K562 (cell line): ENCODE results near the gene TLR8. TPM values are rescaled to one million over a fixed set of nuclear protein-coding genes. Genes with fewer than 3 reads are reported as not detected.

Experiments
- ATAC-seq: fragments of 200-7000 bp; cut with Tn5 transposase; 3 replicates; pipeline ENCODE4 v1.9.1; 2020; ENCODE audit warnings: moderate library complexity
- BruUV-seq: library from RNA; stranded (reverse); fragments of 400-500 nt; replicated peaks from 2 replicates; lab custom pipeline; 2021; lab: Mats Ljungman, UMichigan
- CTCF ChIA-PET: fragments of 300-600 bp; formaldehyde crosslinking; extraction: SDS; loops from one replicate; lab custom pipeline; 2021; ENCODE audit warnings: low intra/inter-chr PET ratio; lab: Yijun Ruan, JAX
- POLR2A ChIA-PET: fragments of 300-600, 350-650 bp; sonication (Branson Sonifier 250); formaldehyde crosslinking; extraction: SDS; loops from one replicate; lab custom pipeline; 2021; ENCODE audit warnings: antibody characterized with exemption, inconsistent platforms; lab: Yijun Ruan, JAX
- DNase-seq, 4 experiments: peaks; one replicate each; pipeline versions ENCODE4 v3.0.0 to v3.0.0-alpha.2; 2011 to 2018; ENCODE audit warnings: low spot score in 3 of 4, mixed read lengths in 3 of 4; ENCODE audit errors: extremely low read depth in 1 of 4
- FAIRE-seq: peaks from 2 replicates; lab custom pipeline; 2011; peaks lifted over from hg19 to GRCh38; lab: Jason Lieb, UNC
- H2AFZ ChIP-seq: 2 replicates; pipeline ENCODE4 v1.6.0; 2011; ENCODE audit warnings: low read depth, low read length, control low read depth, inconsistent platforms
- H3K27ac ChIP-seq: fragments of 200-600 bp; 3 replicates; pipeline ENCODE4 v1.8.0; 2011; ENCODE audit warnings: low read depth, mild to moderate bottlenecking, control low read depth, inconsistent platforms, low read length, moderate library complexity, mixed read lengths; ENCODE audit errors: extremely low read depth
- H3K27me3 ChIP-seq, 2 experiments: fragments of 300-600 bp in 1 of 2; 2 replicates in 1 of 2; 3 replicates in 1 of 2; pipeline versions ENCODE4 v1.6.0 to v1.8.0; 2011; ENCODE audit warnings: inconsistent platforms in 2 of 2, low read length in 2 of 2, mild to moderate bottlenecking in 1 of 2, mixed read lengths in 1 of 2, moderate library complexity in 1 of 2; ENCODE audit not compliant: control insufficient read depth in 2 of 2, insufficient read depth in 2 of 2
- H3K36me3 ChIP-seq: fragments of 300-600 bp; 3 replicates; pipeline ENCODE4 v1.8.0; 2011; ENCODE audit warnings: mild to moderate bottlenecking, low read length, inconsistent platforms; ENCODE audit not compliant: control insufficient read depth, insufficient read depth
- H3K4me1 ChIP-seq, 2 experiments: fragments of 200-600 bp in 1 of 2; replicated peaks in 1 of 2; 2 replicates in 1 of 2; 3 replicates in 1 of 2; pipeline versions ENCODE4 v1.5.1 to v1.8.0; 2011; ENCODE audit warnings: inconsistent platforms in 2 of 2, low read length in 2 of 2, mild to moderate bottlenecking in 1 of 2, mixed read lengths in 1 of 2, moderate library complexity in 1 of 2; ENCODE audit not compliant: control insufficient read depth in 2 of 2, insufficient read depth in 2 of 2
- H3K4me2 ChIP-seq: 2 replicates; pipeline ENCODE4 v1.6.1; 2011; ENCODE audit warnings: low read length, control low read depth, inconsistent platforms, mixed read lengths; ENCODE audit not compliant: insufficient read depth
- H3K4me3 ChIP-seq: fragments of 200-600 bp; sonication (generic), shearing (Covaris generic); 2 replicates; pipeline ENCODE4 v1.5.1; 2016; ENCODE audit warnings: control low read depth, inconsistent platforms
- H3K79me2 ChIP-seq: fragments of 200-600 bp; 3 replicates; pipeline ENCODE4 v1.8.0; 2011; ENCODE audit warnings: low read length, inconsistent platforms; ENCODE audit not compliant: control insufficient read depth, insufficient read depth
- H3K9ac ChIP-seq, 2 experiments: 2 replicates each; pipeline versions ENCODE4 v1.6.0 to v1.6.1; 2011; ENCODE audit warnings: low read depth in 2 of 2, low read length in 2 of 2, control low read depth in 1 of 2, inconsistent platforms in 1 of 2, mild to moderate bottlenecking in 1 of 2, mixed read lengths in 1 of 2; ENCODE audit not compliant: insufficient read depth in 1 of 2
- H3K9me1 ChIP-seq: one replicate; pipeline ENCODE4 v1.6.0; 2011; ENCODE audit warnings: inconsistent platforms, mild to moderate bottlenecking, low read length, moderate library complexity; ENCODE audit not compliant: control insufficient read depth, insufficient read depth
- H3K9me3 ChIP-seq: replicated peaks from 2 replicates; pipeline ENCODE4 v1.5.1; 2011; ENCODE audit warnings: low read depth, low read length, inconsistent platforms; ENCODE audit not compliant: control insufficient read depth, insufficient read depth
- H4K20me1 ChIP-seq: replicated peaks from 2 replicates; pipeline ENCODE4 v1.6.1; 2011; ENCODE audit warnings: low read length, inconsistent platforms, mixed read lengths; ENCODE audit not compliant: control insufficient read depth, insufficient read depth
- FOXA3 ChIP-seq, 2 experiments: fragments of 450-650 bp in 1 of 2; sonication (generic) in 1 of 2; formaldehyde crosslinking; IDR thresholded peaks in 1 of 2; conservative IDR thresholded peaks in 1 of 2; 2 replicates each; pipeline versions ENCODE4 v1.4.0 to v1.8.0; 2020 to 2022; ENCODE audit warnings: mild to moderate bottlenecking in 2 of 2, missing genetic modification reagents in 1 of 2
- HDAC1 ChIP-seq, 2 experiments: fragments of 450-650 bp; IDR thresholded peaks; 2 replicates each; pipeline ENCODE4 v1.6.1; 2016 to 2017; ENCODE audit warnings: inconsistent platforms in 1 of 2, mild to moderate bottlenecking in 1 of 2, moderate library complexity in 1 of 2
- HEY1 ChIP-seq: fragments of 250-450 bp; sonication (Bioruptor Pico); IDR thresholded peaks from 2 replicates; pipeline ENCODE4 v1.5.0; 2020; ENCODE audit warnings: mild to moderate bottlenecking, moderate library complexity, borderline replicate concordance
- HMG20B ChIP-seq: fragments of 250-450 bp; sonication (Bioruptor Pico); IDR thresholded peaks from 2 replicates; pipeline ENCODE4 v1.5.0; 2021; ENCODE audit warnings: mild to moderate bottlenecking
- NFYB ChIP-seq: IDR thresholded peaks from 2 replicates; pipeline ENCODE4 v1.6.1; 2011; ENCODE audit warnings: mild to moderate bottlenecking, moderate library complexity; ENCODE audit not compliant: insufficient read length; ENCODE audit errors: extremely low read depth
- NR2C2 ChIP-seq, 2 experiments: fragments of 200-800 bp in 1 of 2; sonication (Bioruptor generic) in 1 of 2; sonication (generic) in 1 of 2; formaldehyde crosslinking in 1 of 2; IDR thresholded peaks; 2 replicates each; pipeline versions ENCODE4 v1.6.1 to v1.8.0; 2016 to 2022; ENCODE audit warnings: mild to moderate bottlenecking in 1 of 2, missing compliant biosample characterization in 1 of 2, missing genetic modification characterization in 1 of 2, missing genetic modification reagents in 1 of 2
- SMAD2 ChIP-seq: fragments of 150-350 bp; IDR thresholded peaks from 2 replicates; pipeline ENCODE4 v1.6.1; 2014; ENCODE audit warnings: low read depth, mild to moderate bottlenecking, low read length
- SRSF7 ChIP-seq: fragments of 200-400 bp; formaldehyde crosslinking; optimal IDR thresholded peaks from 2 replicates; pipeline ENCODE3; 2017; ENCODE audit warnings: mild to moderate bottlenecking, low read depth, low read length
- ZNF124 ChIP-seq: sonication (generic); formaldehyde crosslinking; IDR thresholded peaks from 2 replicates; pipeline ENCODE4 v1.8.1; 2022; ENCODE audit warnings: missing genetic modification reagents
- ZNF668 ChIP-seq: fragments of 250-450 bp; sonication (Bioruptor Pico); IDR thresholded peaks from 2 replicates; pipeline ENCODE4 v1.8.0; 2022; ENCODE audit warnings: mild to moderate bottlenecking, inconsistent platforms
- ZNF79 ChIP-seq: fragments of 250-450 bp; sonication (Bioruptor Pico); IDR thresholded peaks from 2 replicates; pipeline ENCODE4 v1.4.0; 2020; ENCODE audit warnings: low read depth, mild to moderate bottlenecking, moderate library complexity
- WGBS: fragments of 100-300 bp; shearing (Covaris generic); methylation state at CpG from one replicate; pipeline ENCODE4 v1.1.6; 2016; ENCODE audit warnings: low coverage, mixed read lengths; ENCODE audit not compliant: insufficient coverage; ENCODE audit errors: missing lambda C conversion rate; 5-methylcytosine and 5-hydroxymethylcytosine counted together
- in situ Hi-C: fragments of 300-500 bp; cut with MboI; formaldehyde crosslinking; loops from 4 replicates; pipeline ENCODE4 v1.15.0; 2018; ENCODE audit warnings: inconsistent platforms, mixed read lengths
- intact Hi-C: fragments of 100-400 bp; cut with micrococcal nuclease; formaldehyde crosslinking; loops from 2 replicates; pipeline ENCODE4 v1.14.2; 2022
- polyA plus RNA-seq, 8 experiments: library from polyadenylated mRNA; depleted of rRNA in 4 of 8; stranded (reverse) in 5 of 8; unstranded in 3 of 8; fragments of >200 nt; fragmentation: Nextera tagmentation in 2 of 8; fragmentation: Illumina TruSeq in 1 of 8; extraction: Ambion mirVana in 2 of 8; extraction: Trizol in 1 of 8; gene quantifications; 2 replicates each; pipeline versions ENCODE4 v1.2.1 to v1.2.3, GENCODE V29; 2011 to 2014; ENCODE audit warnings: inconsistent platforms in 1 of 8, missing spikeins in 1 of 8
- total RNA-seq, 7 experiments: library from RNA; depleted of rRNA in 6 of 7; stranded (reverse); fragments of >200 nt in 6 of 7; fragmentation: Illumina TruSeq in 2 of 7; extraction: Trizol in 2 of 7; gene quantifications; 2 replicates each; pipeline versions ENCODE4 v1.2.1 to v1.2.3, GENCODE V29; 2011 to 2021; ENCODE audit warnings: low replicate concordance in 1 of 7
- TF ChIP-seq, protein P1 (sequence below): sonication (generic); formaldehyde crosslinking; IDR thresholded peaks from 2 replicates; pipeline ENCODE4 v1.8.0; 2022; ENCODE audit warnings: mild to moderate bottlenecking, missing genetic modification reagents
- TF ChIP-seq, protein P2 (sequence below), 2 experiments: IDR thresholded peaks in 1 of 2; conservative IDR thresholded peaks in 1 of 2; 2 replicates each; pipeline ENCODE4 v1.6.1; 2016; ENCODE audit warnings: low read depth in 2 of 2, mild to moderate bottlenecking in 1 of 2, missing compliant biosample characterization in 1 of 2, missing genetic modification characterization in 1 of 2, moderate library complexity in 1 of 2

TLR8 gene
- total and polyA plus RNA-seq, 9 of the 15 experiments (the other 6 are each of a cell fraction or from before 2014, with no cell fraction given), result not detected

GRCh38 chrX:12867685-12868084 is 38.7 kb upstream of the TLR8 start:
- Histone ChIP-seq H3K9ac (no peak overlapping the region), H3K36me3 (no peaks in the 10 kb centered on the region), H3K9me3 (no peaks in the 10 kb centered on the region), H3K27me3 (peaks cover 0 to 7% of the 10 kb centered on the region in 2 experiments; a peak in 1 of 5 replicates), H3K4me2 (no peak overlapping the region), H3K4me3 (no peak overlapping the region), H3K27ac (no peak overlapping the region), H3K79me2 (no peaks in the 10 kb centered on the region), H3K9me1 (no peaks in the 10 kb centered on the region), H3K4me1 (no peaks in the 10 kb centered on the region; a peak in 1 of 5 replicates), H2AFZ (no peak overlapping the region), H4K20me1 (no peaks in the 10 kb centered on the region)
- FAIRE-seq, result no peak
- intact Hi-C loops (no loop called here), in situ Hi-C loops (no loop called here)
- WGBS, result 3% methylated on average over 4 of the region's 4 CpGs
- ATAC-seq, result no peak
- DNase-seq, result no peak
- BruUV-seq, result no TSS peak
- POLR2A ChIA-PET, result no interaction called here
- CTCF ChIA-PET, result no interaction called here
- TF ChIP-seq HDAC1 (IDR thresholded peaks at IDR 0.05), result no peak
- no peak for TF ChIP-seq HEY1 (CRISPR knock-in tag)
- no peak for TF ChIP-seq ZNF668
- no peak for TF ChIP-seq SMAD2
- TF ChIP-seq HMG20B (CRISPR knock-in tag), result no peak
- TF ChIP-seq NR2C2 (CRISPR knock-in tag; IDR thresholded peaks at IDR 0.05), result no peak
- TF ChIP-seq NR2C2 (tag; IDR thresholded peaks at IDR 0.05), result no peak; the same call in 1 of the 2 replicates
- no peak for TF ChIP-seq SRSF7
- TF ChIP-seq ZNF79 (CRISPR knock-in tag), result no peak
- no peak for TF ChIP-seq NFYB
- TF ChIP-seq, protein P1, sequence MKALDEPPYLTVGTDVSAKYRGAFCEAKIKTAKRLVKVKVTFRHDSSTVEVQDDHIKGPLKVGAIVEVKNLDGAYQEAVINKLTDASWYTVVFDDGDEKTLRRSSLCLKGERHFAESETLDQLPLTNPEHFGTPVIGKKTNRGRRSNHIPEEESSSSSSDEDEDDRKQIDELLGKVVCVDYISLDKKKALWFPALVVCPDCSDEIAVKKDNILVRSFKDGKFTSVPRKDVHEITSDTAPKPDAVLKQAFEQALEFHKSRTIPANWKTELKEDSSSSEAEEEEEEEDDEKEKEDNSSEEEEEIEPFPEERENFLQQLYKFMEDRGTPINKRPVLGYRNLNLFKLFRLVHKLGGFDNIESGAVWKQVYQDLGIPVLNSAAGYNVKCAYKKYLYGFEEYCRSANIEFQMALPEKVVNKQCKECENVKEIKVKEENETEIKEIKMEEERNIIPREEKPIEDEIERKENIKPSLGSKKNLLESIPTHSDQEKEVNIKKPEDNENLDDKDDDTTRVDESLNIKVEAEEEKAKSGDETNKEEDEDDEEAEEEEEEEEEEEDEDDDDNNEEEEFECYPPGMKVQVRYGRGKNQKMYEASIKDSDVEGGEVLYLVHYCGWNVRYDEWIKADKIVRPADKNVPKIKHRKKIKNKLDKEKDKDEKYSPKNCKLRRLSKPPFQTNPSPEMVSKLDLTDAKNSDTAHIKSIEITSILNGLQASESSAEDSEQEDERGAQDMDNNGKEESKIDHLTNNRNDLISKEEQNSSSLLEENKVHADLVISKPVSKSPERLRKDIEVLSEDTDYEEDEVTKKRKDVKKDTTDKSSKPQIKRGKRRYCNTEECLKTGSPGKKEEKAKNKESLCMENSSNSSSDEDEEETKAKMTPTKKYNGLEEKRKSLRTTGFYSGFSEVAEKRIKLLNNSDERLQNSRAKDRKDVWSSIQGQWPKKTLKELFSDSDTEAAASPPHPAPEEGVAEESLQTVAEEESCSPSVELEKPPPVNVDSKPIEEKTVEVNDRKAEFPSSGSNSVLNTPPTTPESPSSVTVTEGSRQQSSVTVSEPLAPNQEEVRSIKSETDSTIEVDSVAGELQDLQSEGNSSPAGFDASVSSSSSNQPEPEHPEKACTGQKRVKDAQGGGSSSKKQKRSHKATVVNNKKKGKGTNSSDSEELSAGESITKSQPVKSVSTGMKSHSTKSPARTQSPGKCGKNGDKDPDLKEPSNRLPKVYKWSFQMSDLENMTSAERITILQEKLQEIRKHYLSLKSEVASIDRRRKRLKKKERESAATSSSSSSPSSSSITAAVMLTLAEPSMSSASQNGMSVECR, result no peak
- no peak for TF ChIP-seq ZNF124 (CRISPR knock-in tag)
- TF ChIP-seq, protein P2, sequence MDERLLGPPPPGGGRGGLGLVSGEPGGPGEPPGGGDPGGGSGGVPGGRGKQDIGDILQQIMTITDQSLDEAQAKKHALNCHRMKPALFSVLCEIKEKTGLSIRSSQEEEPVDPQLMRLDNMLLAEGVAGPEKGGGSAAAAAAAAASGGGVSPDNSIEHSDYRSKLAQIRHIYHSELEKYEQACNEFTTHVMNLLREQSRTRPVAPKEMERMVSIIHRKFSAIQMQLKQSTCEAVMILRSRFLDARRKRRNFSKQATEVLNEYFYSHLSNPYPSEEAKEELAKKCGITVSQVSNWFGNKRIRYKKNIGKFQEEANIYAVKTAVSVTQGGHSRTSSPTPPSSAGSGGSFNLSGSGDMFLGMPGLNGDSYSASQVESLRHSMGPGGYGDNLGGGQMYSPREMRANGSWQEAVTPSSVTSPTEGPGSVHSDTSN (CRISPR knock-in tag; IDR thresholded peaks at IDR 0.05; ENCODE audit: low read depth), result no peak
- TF ChIP-seq, protein P2 (tag; conservative IDR thresholded peaks at IDR 0.05; ENCODE audit: low read depth), result no peak
- no peak for TF ChIP-seq FOXA3 (CRISPR knock-in tag; conservative IDR thresholded peaks at IDR 0.05 in 1 of 2, IDR thresholded peaks at IDR 0.05 in 1 of 2)
